Upper lobe of right lung (tissue), 1 donor: Measurements from ENCODE around the gene PCP2. TPM values are rescaled to one million over a fixed set of nuclear protein-coding genes. Genes with fewer than 3 reads are reported as not detected.

Experiments used
- ATAC-seq: fragments of 200-7000 bp; cut with Tn5 transposase; one replicate; pipeline ENCODE4 v1.9.1; 2020; ENCODE audit warnings: mild to moderate bottlenecking, moderate library complexity
- DNase-seq: peaks from one replicate; pipeline ENCODE4 v3.0.0-alpha.2; 2020
- H3K27ac ChIP-seq: fragments of 200-600 bp; one replicate; pipeline ENCODE4 v1.8.0; 2022
- H3K27me3 ChIP-seq: fragments of 200-600 bp; one replicate; pipeline ENCODE4 v1.8.0; 2022; ENCODE audit warnings: mild to moderate bottlenecking
- H3K36me3 ChIP-seq: fragments of 200-600 bp; one replicate; pipeline ENCODE4 v1.8.0; 2022
- H3K4me1 ChIP-seq: fragments of 200-600 bp; one replicate; pipeline ENCODE4 v1.8.0; 2022
- H3K4me3 ChIP-seq: fragments of 200-600 bp; one replicate; pipeline ENCODE4 v1.8.0; 2022; ENCODE audit warnings: mild to moderate bottlenecking
- H3K9me3 ChIP-seq: fragments of 200-600 bp; one replicate; pipeline ENCODE4 v1.8.0; 2022
- intact Hi-C: fragments of 100-400 bp; cut with DNase I; formaldehyde crosslinking; loops from one replicate; pipeline ENCODE4 v1.11.0; 2022
- total RNA-seq: library from RNA; stranded (reverse); fragmentation: NEBNext Ultra II Directional; extraction: Animal tissue kit (Norgen Biotek cat#: 25700); gene quantifications from one replicate; pipeline ENCODE4 v1.2.1, GENCODE V29; 2021
- TF ChIP-seq, protein P1 (sequence below): fragments of 200-600 bp; IDR thresholded peaks from one replicate; pipeline ENCODE4 v1.8.0; 2022; ENCODE audit warnings: antibody characterized with exemption
- donor health status: DM: no; HTN: yes; CAD: no; lungs with severe emphysema.

PCP2 gene
- total RNA-seq, 1 donor from 2014 or later: 3.5 TPM

DNA sequence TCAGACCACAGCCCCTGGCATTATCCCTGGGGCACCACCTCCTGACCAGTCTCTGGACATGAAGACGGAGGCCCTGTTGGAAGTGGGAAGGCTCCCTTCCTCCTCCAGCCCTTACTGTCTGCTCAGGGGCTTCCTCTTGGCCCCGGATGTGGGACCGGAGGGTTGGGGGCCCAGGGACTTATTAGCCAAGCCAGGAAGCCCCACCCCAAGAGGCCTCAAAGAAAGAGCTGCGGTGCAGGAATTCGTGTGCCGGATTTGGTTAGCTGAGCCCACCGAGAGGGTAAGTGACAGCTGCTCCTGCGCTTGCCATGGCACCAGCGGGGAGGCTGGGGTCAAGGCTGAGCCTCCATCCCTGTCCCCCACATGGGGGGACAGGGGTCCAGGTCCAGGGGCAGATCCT is 35.3 kb upstream of the PCP2 start, which contains the start of gene RETN:
TSS of gene RETN (plus strand) at position 208 of the 400 bp plus-strand sequence. CDS start 278 bp downstream, outside the sequence.
- H3K4me1 ChIP-seq: no peaks in the 10 kb centered on the region
- peak; percentile 8 for ATAC-seq
- peaks cover 22% of the 10 kb centered on the region for H3K27me3 ChIP-seq
- DNase-seq: no peak
- no peak within 1 kb of the TSS for H3K27ac ChIP-seq
- intact Hi-C loops: no loop called here
- TF ChIP-seq, protein P1, sequence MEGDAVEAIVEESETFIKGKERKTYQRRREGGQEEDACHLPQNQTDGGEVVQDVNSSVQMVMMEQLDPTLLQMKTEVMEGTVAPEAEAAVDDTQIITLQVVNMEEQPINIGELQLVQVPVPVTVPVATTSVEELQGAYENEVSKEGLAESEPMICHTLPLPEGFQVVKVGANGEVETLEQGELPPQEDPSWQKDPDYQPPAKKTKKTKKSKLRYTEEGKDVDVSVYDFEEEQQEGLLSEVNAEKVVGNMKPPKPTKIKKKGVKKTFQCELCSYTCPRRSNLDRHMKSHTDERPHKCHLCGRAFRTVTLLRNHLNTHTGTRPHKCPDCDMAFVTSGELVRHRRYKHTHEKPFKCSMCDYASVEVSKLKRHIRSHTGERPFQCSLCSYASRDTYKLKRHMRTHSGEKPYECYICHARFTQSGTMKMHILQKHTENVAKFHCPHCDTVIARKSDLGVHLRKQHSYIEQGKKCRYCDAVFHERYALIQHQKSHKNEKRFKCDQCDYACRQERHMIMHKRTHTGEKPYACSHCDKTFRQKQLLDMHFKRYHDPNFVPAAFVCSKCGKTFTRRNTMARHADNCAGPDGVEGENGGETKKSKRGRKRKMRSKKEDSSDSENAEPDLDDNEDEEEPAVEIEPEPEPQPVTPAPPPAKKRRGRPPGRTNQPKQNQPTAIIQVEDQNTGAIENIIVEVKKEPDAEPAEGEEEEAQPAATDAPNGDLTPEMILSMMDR: no peak
- H3K4me3 ChIP-seq: no peak within 1 kb of the TSS
- H3K9me3 ChIP-seq: no peaks in the 10 kb centered on the region
- H3K36me3 ChIP-seq: no peaks in the 10 kb centered on the region

DNA sequence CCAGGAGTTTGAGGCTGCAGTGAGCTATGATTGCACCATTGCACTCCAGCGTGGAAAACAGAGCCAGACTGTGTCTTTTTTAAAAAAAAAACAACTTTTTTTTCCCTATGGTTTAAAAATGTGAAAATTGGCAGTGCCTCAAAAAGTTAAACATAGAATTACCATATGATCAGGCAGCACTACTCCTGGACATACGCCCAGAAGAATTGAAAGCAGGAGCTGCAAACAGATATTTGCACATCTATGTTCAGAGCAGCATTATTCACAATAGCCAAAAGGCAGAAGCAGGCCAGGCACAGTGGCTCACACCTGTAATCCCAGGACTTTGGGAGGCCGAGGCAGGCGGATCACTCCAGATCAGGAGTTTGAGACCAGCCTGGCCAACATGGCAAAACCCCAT is 31.6 kb upstream of the PCP2 start:
- peaks cover 13% of the 10 kb centered on the region for H3K27me3 ChIP-seq
- intact Hi-C loops: no loop called here
- DNase-seq: no peak
- H3K4me3 ChIP-seq: no peak overlapping the region
- no peaks in the 10 kb centered on the region for H3K4me1 ChIP-seq
- TF ChIP-seq, protein P1: no peak
- no peak overlapping the region for H3K27ac ChIP-seq
- no peaks in the 10 kb centered on the region for H3K9me3 ChIP-seq
- no peak for ATAC-seq
- H3K36me3 ChIP-seq: no peaks in the 10 kb centered on the region

DNA sequence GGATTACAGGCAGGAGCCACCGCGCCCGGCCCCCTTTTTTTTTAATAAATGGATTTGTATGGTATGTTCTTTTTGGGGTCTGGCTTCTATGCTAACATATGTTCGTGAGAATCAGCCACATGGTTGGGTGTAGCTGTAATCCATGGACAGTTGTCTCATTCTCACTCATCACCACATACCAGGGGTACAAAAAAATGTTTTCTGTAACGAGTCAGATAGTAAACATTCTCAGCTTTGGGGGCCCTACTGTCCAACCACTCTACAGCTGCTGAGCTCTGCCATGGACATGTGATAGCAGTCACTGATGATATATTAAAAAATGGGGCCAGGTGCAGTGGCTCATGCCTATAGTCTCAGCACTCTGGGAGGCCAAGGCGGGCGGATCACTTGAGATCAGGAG is 30.2 kb upstream of the PCP2 start:
- H3K9me3 ChIP-seq: no peaks in the 10 kb centered on the region
- H3K36me3 ChIP-seq: no peaks in the 10 kb centered on the region
- intact Hi-C loops: no loop called here
- H3K4me3 ChIP-seq: no peak overlapping the region
- peaks cover 5% of the 10 kb centered on the region for H3K27me3 ChIP-seq
- no peak overlapping the region for H3K27ac ChIP-seq
- no peak for ATAC-seq
- TF ChIP-seq, protein P1: no peak
- no peaks in the 10 kb centered on the region for H3K4me1 ChIP-seq
- no peak for DNase-seq

DNA sequence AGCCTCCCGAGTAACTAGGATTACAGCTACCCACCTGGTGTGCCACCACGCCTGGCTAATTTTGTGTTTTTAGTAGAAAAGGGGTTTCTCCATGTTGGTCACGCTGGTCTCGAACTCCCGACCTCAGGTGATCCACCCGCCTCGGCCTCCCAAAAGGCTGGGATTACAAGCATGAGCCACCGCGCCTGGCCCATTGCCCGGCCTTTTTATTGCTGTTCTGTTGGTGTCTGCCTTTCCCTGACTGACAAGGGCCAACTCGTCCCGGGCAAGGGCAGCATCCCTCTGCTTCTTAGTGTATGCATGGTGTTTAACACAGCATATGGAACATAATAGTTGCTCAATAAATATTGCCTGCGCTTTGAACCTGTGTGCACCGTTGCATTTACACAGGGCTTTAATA is 29.1 kb upstream of the PCP2 start:
- H3K36me3 ChIP-seq: no peaks in the 10 kb centered on the region
- intact Hi-C loops: no loop called here

DNA sequence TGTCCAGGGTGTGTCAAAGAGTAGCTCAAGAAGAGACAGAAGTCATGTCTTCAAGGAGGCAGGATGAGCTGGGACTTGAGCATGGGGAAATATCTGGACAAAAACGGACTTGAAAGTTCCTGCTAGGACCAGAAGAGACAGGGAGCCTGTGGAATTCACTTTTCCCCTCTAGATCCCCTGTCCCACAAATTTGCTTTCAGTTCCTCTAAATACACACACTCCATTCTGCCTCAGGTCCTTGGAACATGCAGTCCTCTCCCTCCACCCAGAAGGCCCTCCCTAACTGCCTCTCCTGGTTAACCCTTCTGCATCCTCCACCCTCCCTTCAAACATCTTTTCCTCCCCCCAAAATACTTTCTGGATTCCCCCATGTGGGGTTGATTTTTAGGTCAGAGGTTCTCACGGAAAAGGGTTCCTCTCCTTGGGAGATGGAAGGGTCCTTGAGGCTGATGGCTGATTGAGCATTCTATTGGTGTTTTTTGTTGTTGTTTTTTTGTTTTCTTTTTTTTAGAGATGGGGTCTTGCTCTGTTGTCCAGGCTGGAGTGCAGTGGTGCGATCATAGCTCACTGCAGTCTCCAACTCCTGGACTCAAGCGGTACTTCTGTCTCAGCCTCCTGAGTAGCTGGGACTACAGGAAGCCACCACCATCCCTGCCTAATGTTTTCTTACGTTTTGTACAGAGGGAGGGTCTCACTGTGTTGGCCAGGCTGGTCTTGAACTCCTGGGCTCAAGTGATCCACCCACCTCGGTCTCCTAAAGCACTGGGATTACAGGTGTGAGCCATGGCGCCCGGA is 28.4 kb upstream of the PCP2 start:
- intact Hi-C loops: no loop called here
- no peak for ATAC-seq

More for the DNA sequence above, 29.1 kb upstream of the PCP2 start:
- no peak for ATAC-seq
- H3K27me3 ChIP-seq: peaks cover 5% of the 10 kb centered on the region
- TF ChIP-seq, protein P1: no peak
- H3K9me3 ChIP-seq: no peaks in the 10 kb centered on the region
- no peak overlapping the region for H3K27ac ChIP-seq
- peaks cover 7% of the 10 kb centered on the region for H3K4me1 ChIP-seq
- H3K4me3 ChIP-seq: no peak overlapping the region
- DNase-seq: no peak

More for the DNA sequence above, 28.4 kb upstream of the PCP2 start:
- Histone ChIP-seq H3K27ac (no peak overlapping the region), H3K36me3 (no peaks in the 10 kb centered on the region), H3K9me3 (no peaks in the 10 kb centered on the region), H3K4me1 (peaks cover 8% of the 10 kb centered on the region), H3K4me3 (no peak overlapping the region), H3K27me3 (peaks cover 3% of the 10 kb centered on the region)
- no peak for DNase-seq
- TF ChIP-seq, protein P1: no peak
